ENCODE measurements around the gene PRDM7. TPM values are rescaled to one million over a fixed set of nuclear protein-coding genes. Genes with fewer than 3 reads are reported as not detected.

PRDM7 gene
- total and polyA plus RNA-seq, 2 of the 8 experiments (the other 6 are each of a cell fraction or from before 2014, with no cell fraction given) = 0.02 TPM; not detected in 1

- H4K20me1 ChIP-seq (replicated peaks in 1 of 2; ENCODE audit: control insufficient read depth in 1 of 2, insufficient read depth in 2 of 2, low read length in 2 of 2) = peaks cover 0 to 5% of the 10 kb centered on the region in 2 experiments
- no peak overlapping the region for H3K9ac ChIP-seq (replicated peaks in 1 of 4; ENCODE audit: extremely low read depth in 1 of 4, low read depth in 3 of 4, low read length in 3 of 4)
- H4K8ac ChIP-seq (ENCODE audit: extremely low read depth, insufficient read depth, low read length) = no peak overlapping the region
- H3K79me1 ChIP-seq (ENCODE audit: low read depth, low read length) = no peaks in the 10 kb centered on the region; the same call in 1 of the 2 replicates
- peaks cover 0 to 9% (median 5%) of the 10 kb centered on the region in 4 experiments; a peak in 4 of 7 replicates for H3K4me1 ChIP-seq (replicated peaks in 1 of 4; ENCODE audit: control insufficient read depth in 3 of 4, insufficient read depth in 4 of 4, low read length in 3 of 4)
- no peak overlapping the region for H3K27ac ChIP-seq (ENCODE audit: low read depth, low read length)
- POLR2A ChIA-PET (ENCODE audit: partially characterized antibody) = interaction anchor here (1.1 to 2.7 kb wide), 4 partner anchors 10 to 30 kb away, joined by 3 to 7 read pairs (median 4); no protein-coding TSS in a partner anchor
- no peak for FAIRE-seq
- H3K36me3 ChIP-seq (ENCODE audit: control insufficient read depth in 2 of 4, insufficient read depth in 4 of 4, low read length in 3 of 4) = peaks cover 20 to 47% (median 24%) of the 10 kb centered on the region in 4 experiments; a peak in 7 of 8 replicates
- H3K4me2 ChIP-seq (ENCODE audit: insufficient read depth in 1 of 2, low read depth in 2 of 2, low read length in 2 of 2) = no peak overlapping the region
- CTCF ChIA-PET (ENCODE audit: partially characterized antibody) = interaction anchor here (1.2 kb wide), 1 partner anchor 8 kb away, joined by 4 read pairs; no protein-coding TSS in a partner anchor
- no peak overlapping the region for H3K4ac ChIP-seq (replicated peaks; ENCODE audit: insufficient read length, low read depth, low read length)
- H2BK120ac ChIP-seq (replicated peaks; ENCODE audit: low read depth, low read length) = no peak overlapping the region
- no peaks in the 10 kb centered on the region for H3K27me3 ChIP-seq (replicated peaks in 1 of 4; ENCODE audit: control insufficient read depth in 3 of 4, extremely low read depth in 1 of 4, insufficient read depth in 3 of 4, low read length in 3 of 4)
- H2BK15ac ChIP-seq (ENCODE audit: low read length) = no peak overlapping the region
- TF ChIP-seq CHD1 (IDR thresholded peaks at IDR 0.05; ENCODE audit: low read depth, low read length) = no peak
- no peak for TF ChIP-seq CTBP2 (IDR thresholded peaks at IDR 0.05; ENCODE audit: borderline replicate concordance, insufficient read depth, insufficient read length, low read length)
- no peak overlapping the region for H3K18ac ChIP-seq (ENCODE audit: extremely low read depth, low read length)
- no peak overlapping the region for H4K91ac ChIP-seq (replicated peaks; ENCODE audit: insufficient read length, low read length)
- no peaks in the 10 kb centered on the region for H3K9me3 ChIP-seq (ENCODE audit: insufficient read depth in 2 of 2, low read depth in 1 of 2, low read length in 1 of 2)
- H2AK5ac ChIP-seq (ENCODE audit: low read depth, low read length) = no peak overlapping the region
- H3K79me2 ChIP-seq (ENCODE audit: control insufficient read depth in 1 of 2, insufficient read depth in 2 of 2, low read length in 2 of 2) = no peaks in the 10 kb centered on the region
- 82% methylated on average over 8 of the region's 8 CpGs; no CpG with 5 or more reads in 1 of the 2 experiments for WGBS, 2 experiments (ENCODE audit: extremely low coverage in 1 of 2, insufficient coverage in 1 of 2, insufficient read length in 1 of 2, insufficient replicate concordance in 2 of 2, low coverage in 1 of 2, low lambda C conversion rate in 2 of 2, missing lambda C conversion rate in 1 of 2)
- H3K23me2 ChIP-seq (ENCODE audit: low read depth, low read length) = 0 out of 2 replicates have a peak, but pooled peaks cover 2% of the 10 kb centered on the region
- H2BK20ac ChIP-seq (ENCODE audit: low read length) = no peak overlapping the region
- no peak overlapping the region for H2BK12ac ChIP-seq (ENCODE audit: low read depth, low read length)
- H4K5ac ChIP-seq (ENCODE audit: insufficient read length, low read depth, low read length) = no peak overlapping the region
- H3K56ac ChIP-seq (replicated peaks; ENCODE audit: insufficient read length, low read depth, low read length) = no peak overlapping the region
- H2BK5ac ChIP-seq (ENCODE audit: low read depth, low read length) = no peak overlapping the region
- no peak overlapping the region for H3K4me3 ChIP-seq (ENCODE audit: extremely low read depth in 1 of 4, insufficient read depth in 2 of 4, low read depth in 3 of 4, low read length in 4 of 4)
- no peak for DNase-seq (ENCODE audit: low read depth in 1 of 2, low spot score in 2 of 2)
- no peak overlapping the region for H3K23ac ChIP-seq (ENCODE audit: insufficient read length)
- H2AFZ ChIP-seq (ENCODE audit: low read length) = no peak overlapping the region
- H3K14ac ChIP-seq (ENCODE audit: insufficient read length) = no peak overlapping the region
Observed at GRCh38 chr16:90034504-90034903, 42.6 kb downstream of the PRDM7 start.

All from H1 (cell line).